GM18520 (cell line): ENCODE data around the gene PPP2R3B.
"Not testable (repeated sequence)": the region's sequence is repeated elsewhere in the genome, so short reads cannot be mapped to it uniquely, and the experiment has no call there.

ENCODE experiments used
- ATAC-seq: cut with Tn5 transposase; IDR thresholded peaks from one replicate; pipeline ENCODE4 v1.9.1; 2021; ENCODE audit not compliant: unreplicated experiment

PPP2R3B gene

GRCh38 chrX:355329-356050 is 31.2 kb downstream of the PPP2R3B start:
- no peak for ATAC-seq

GRCh38 chrX:353566-354535 is 32.9 kb downstream of the PPP2R3B start:
- no peak for ATAC-seq

GRCh38 chrX:352582-353314 is 34.0 kb downstream of the PPP2R3B start:
- ATAC-seq = no peak

GRCh38 chrX:352181-352580 is 34.5 kb downstream of the PPP2R3B start:
- ATAC-seq = no peak

GRCh38 chrX:351736-352135 is 35.0 kb downstream of the PPP2R3B start:
- no peak for ATAC-seq

- not testable (repeated sequence) for ATAC-seq
These were observed 35.4 kb downstream of the PPP2R3B start for GRCh38 chrX:351324-351641.

GRCh38 chrX:350534-351323 is 36.0 kb downstream of the PPP2R3B start:
- no peak for ATAC-seq

- no peak for ATAC-seq
These were observed 36.6 kb downstream of the PPP2R3B start for GRCh38 chrX:350148-350533.

- no peak for ATAC-seq
These were observed 37.0 kb downstream of the PPP2R3B start for GRCh38 chrX:349702-350101.

GRCh38 chrX:349196-349595 is 37.5 kb downstream of the PPP2R3B start:
- no peak for ATAC-seq

- no peak for ATAC-seq
These were observed 38.1 kb downstream of the PPP2R3B start for GRCh38 chrX:348461-349117.

- ATAC-seq = no peak
These were observed 39.2 kb downstream of the PPP2R3B start for GRCh38 chrX:347351-348117.

- ATAC-seq = no peak
These were observed 40.5 kb downstream of the PPP2R3B start for GRCh38 chrX:346034-346813.

GRCh38 chrX:345020-345925 is 41.4 kb downstream of the PPP2R3B start:
- no peak for ATAC-seq

GRCh38 chrX:344371-344901 is 42.3 kb downstream of the PPP2R3B start:
- no peak for ATAC-seq

GRCh38 chrX:341541-342101 is 45.1 kb downstream of the PPP2R3B start:
- no peak for ATAC-seq
